ENCODE measurements around the gene CDC45.

DNA sequence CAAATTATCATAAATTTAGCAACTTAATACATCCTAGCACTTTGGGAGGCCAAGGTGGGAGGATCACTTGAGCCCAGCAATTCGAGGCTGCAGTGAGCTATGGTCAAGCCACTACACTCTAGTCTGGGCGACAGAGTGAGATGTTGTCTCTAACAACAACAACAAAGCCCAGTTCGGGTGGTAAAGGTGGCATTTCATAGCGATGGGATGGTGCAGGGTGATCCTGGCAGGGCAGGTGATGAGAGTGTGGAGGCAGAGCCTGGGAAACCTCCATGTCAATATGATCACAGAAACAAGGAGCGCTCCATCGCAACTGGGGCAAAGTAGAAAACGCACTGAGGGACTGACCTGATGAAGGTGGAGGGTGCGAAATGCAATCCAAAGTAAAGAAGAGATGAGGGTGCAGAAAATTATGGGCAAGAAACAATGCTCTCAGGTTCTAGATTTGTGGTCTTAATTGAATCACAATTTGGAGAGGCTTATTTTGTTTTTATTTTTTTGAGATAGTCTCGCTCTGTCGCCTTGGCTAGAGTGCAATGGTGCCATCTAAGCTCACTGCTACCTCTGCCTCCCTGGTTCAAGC, 77.3 kb downstream of the CDC45 start:
- TF ChIP-seq, protein P1, sequence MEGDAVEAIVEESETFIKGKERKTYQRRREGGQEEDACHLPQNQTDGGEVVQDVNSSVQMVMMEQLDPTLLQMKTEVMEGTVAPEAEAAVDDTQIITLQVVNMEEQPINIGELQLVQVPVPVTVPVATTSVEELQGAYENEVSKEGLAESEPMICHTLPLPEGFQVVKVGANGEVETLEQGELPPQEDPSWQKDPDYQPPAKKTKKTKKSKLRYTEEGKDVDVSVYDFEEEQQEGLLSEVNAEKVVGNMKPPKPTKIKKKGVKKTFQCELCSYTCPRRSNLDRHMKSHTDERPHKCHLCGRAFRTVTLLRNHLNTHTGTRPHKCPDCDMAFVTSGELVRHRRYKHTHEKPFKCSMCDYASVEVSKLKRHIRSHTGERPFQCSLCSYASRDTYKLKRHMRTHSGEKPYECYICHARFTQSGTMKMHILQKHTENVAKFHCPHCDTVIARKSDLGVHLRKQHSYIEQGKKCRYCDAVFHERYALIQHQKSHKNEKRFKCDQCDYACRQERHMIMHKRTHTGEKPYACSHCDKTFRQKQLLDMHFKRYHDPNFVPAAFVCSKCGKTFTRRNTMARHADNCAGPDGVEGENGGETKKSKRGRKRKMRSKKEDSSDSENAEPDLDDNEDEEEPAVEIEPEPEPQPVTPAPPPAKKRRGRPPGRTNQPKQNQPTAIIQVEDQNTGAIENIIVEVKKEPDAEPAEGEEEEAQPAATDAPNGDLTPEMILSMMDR (IDR thresholded peaks at IDR 0.05): no peak
- TF ChIP-seq POLR2A (IDR thresholded peaks at IDR 0.05): no peak
